ENCODE data around the gene PIMREG. TPM values are rescaled to one million over a fixed set of nuclear protein-coding genes. Genes with fewer than 3 reads are reported as not detected.

The PIMREG gene
- polyA plus RNA-seq, 1 donor (not counting 4 experiments of a cell fraction or from before 2014, with no cell fraction given), result 7.5 TPM

DNA sequence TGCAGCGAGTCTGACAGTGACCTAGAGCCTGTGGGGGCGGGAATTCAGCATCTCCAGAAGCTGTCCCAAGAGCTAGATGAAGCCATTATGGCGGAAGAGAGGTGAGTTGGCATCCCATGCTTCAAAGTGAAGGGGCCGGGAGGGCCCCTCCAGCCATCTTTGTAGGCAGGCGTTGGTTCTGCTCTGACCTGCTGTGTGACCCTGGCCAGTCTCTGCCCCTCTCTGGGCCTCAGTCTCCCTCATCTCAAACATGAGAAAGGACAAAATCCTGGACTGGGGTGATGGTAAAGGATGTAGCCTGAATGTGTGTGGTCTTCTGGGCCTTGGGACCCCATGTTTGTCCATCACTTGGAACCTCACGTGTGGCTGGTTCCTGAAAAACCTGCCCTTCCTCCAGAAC, 5.1 kb downstream of the PIMREG start:
- H3K27ac ChIP-seq (ENCODE audit: control insufficient read depth, insufficient read depth, low read length), result no peak overlapping the region
- peaks cover 6% of the 10 kb centered on the region for H3K4me1 ChIP-seq (ENCODE audit: control insufficient read depth, extremely low read depth, insufficient read depth, low read length)
- H3K4me2 ChIP-seq (ENCODE audit: control insufficient read depth, extremely low read depth, insufficient read depth, low read depth, low read length), result no peak overlapping the region
- H2AFZ ChIP-seq (ENCODE audit: control insufficient read depth, low read length), result no peak overlapping the region
- DNase-seq (ENCODE audit: low read depth, low spot score), result no peak
- dilution Hi-C loops (cut with MboI; ENCODE audit: extremely low pct_ligation_motif_present, low sequenced_read_pairs), result no loop called here
- H3K27me3 ChIP-seq (ENCODE audit: control insufficient read depth, extremely low read depth, insufficient read depth, low read length), result no peaks in the 10 kb centered on the region
- no peaks in the 10 kb centered on the region for H4K20me1 ChIP-seq (ENCODE audit: control insufficient read depth, extremely low read depth, insufficient read depth, low read length)
- H3K79me2 ChIP-seq (ENCODE audit: control insufficient read depth, insufficient read depth, low read length), result no peaks in the 10 kb centered on the region
- H3K9me3 ChIP-seq (ENCODE audit: control insufficient read depth, low read depth, low read length), result no peaks in the 10 kb centered on the region
- TF ChIP-seq, protein P1, sequence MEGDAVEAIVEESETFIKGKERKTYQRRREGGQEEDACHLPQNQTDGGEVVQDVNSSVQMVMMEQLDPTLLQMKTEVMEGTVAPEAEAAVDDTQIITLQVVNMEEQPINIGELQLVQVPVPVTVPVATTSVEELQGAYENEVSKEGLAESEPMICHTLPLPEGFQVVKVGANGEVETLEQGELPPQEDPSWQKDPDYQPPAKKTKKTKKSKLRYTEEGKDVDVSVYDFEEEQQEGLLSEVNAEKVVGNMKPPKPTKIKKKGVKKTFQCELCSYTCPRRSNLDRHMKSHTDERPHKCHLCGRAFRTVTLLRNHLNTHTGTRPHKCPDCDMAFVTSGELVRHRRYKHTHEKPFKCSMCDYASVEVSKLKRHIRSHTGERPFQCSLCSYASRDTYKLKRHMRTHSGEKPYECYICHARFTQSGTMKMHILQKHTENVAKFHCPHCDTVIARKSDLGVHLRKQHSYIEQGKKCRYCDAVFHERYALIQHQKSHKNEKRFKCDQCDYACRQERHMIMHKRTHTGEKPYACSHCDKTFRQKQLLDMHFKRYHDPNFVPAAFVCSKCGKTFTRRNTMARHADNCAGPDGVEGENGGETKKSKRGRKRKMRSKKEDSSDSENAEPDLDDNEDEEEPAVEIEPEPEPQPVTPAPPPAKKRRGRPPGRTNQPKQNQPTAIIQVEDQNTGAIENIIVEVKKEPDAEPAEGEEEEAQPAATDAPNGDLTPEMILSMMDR (optimal IDR thresholded peaks at IDR 0.05 in 1 of 3, IDR thresholded peaks at IDR 0.05 in 1 of 3, conservative IDR thresholded peaks at IDR 0.05 in 1 of 3; ENCODE audit: extremely low read depth in 1 of 3, insufficient read depth in 2 of 3, low read length in 3 of 3), result no peak
- TF ChIP-seq EZH2 (IDR thresholded peaks at IDR 0.05; ENCODE audit: low read length), result no peak
- H3K9ac ChIP-seq (ENCODE audit: control insufficient read depth, extremely low read depth, insufficient read depth, low read length), result no peak overlapping the region
- H3K4me3 ChIP-seq (ENCODE audit: control insufficient read depth in 2 of 3, extremely low read depth in 1 of 3, insufficient read depth in 2 of 3, low read depth in 1 of 3, low read length in 3 of 3), result no peak overlapping the region
- H3K9me1 ChIP-seq (ENCODE audit: control insufficient read depth, extremely low read depth, insufficient read depth, low read length), result no peaks in the 10 kb centered on the region
- peaks cover 3 to 12% of the 10 kb centered on the region in 2 experiments for H3K36me3 ChIP-seq (ENCODE audit: control insufficient read depth in 2 of 2, extremely low read depth in 1 of 2, insufficient read depth in 2 of 2, low read length in 2 of 2)
- no peak for FAIRE-seq

DNA sequence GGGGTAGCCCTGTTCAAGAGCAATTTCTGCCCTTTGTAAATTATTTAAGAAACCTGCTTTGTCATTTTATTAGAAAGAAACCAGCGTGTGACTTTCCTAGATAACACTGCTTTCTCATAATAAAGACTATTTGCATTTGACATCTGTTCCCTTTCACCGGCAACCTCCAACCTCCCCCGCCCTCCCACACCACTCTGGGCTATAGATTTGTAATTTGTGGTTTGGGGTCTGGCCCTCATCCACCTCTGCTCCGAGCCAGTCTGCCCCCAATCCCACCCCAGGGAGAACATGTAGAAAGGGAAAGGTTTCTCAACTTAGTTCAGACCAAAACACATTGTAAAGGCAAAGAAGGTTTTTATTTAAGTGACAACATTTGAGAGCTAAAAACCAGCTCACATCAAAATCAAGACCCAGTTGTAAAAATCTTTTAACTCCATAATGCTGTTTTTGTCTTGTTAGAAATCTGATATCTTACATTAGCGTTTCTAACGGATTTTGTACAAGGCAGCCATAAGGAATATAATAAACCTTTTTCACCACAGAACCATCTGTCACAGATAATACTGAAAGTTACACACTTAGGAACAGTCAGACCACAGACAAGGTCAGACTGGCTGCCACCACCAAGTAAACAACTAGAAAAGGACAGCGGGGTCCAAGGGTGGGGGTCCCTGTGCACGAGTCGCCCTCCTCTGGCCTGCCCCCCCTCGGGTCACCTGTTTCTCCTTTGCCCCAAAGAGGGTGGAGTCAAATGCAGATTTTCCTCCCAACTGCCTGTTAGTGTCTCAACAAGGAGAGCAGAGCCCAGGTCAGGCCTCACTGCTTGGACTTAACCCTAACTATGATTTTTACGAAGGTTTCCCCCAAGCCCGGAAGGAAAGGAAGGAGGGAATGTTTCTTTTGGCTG, 6.9 kb downstream of the PIMREG start:
- Histone ChIP-seq H3K9me3 (ENCODE audit: control insufficient read depth, low read depth, low read length) (no peaks in the 10 kb centered on the region), H3K36me3 (ENCODE audit: control insufficient read depth in 2 of 2, extremely low read depth in 1 of 2, insufficient read depth in 2 of 2, low read length in 2 of 2) (peaks cover 3 to 12% of the 10 kb centered on the region in 2 experiments), H4K20me1 (ENCODE audit: control insufficient read depth, extremely low read depth, insufficient read depth, low read length) (no peaks in the 10 kb centered on the region), H3K79me2 (ENCODE audit: control insufficient read depth, insufficient read depth, low read length) (no peaks in the 10 kb centered on the region), H3K4me3 (ENCODE audit: control insufficient read depth in 2 of 3, extremely low read depth in 1 of 3, insufficient read depth in 2 of 3, low read depth in 1 of 3, low read length in 3 of 3) (no peak overlapping the region), H3K27me3 (ENCODE audit: control insufficient read depth, extremely low read depth, insufficient read depth, low read length) (no peaks in the 10 kb centered on the region), H3K27ac (ENCODE audit: control insufficient read depth, insufficient read depth, low read length) (no peak overlapping the region), H3K4me1 (ENCODE audit: control insufficient read depth, extremely low read depth, insufficient read depth, low read length) (no peaks in the 10 kb centered on the region), H3K9me1 (ENCODE audit: control insufficient read depth, extremely low read depth, insufficient read depth, low read length) (no peaks in the 10 kb centered on the region), H2AFZ (ENCODE audit: control insufficient read depth, low read length) (no peak overlapping the region), H3K4me2 (ENCODE audit: control insufficient read depth, extremely low read depth, insufficient read depth, low read depth, low read length) (no peak overlapping the region), H3K9ac (ENCODE audit: control insufficient read depth, extremely low read depth, insufficient read depth, low read length) (no peak overlapping the region)
- TF ChIP-seq EZH2 (IDR thresholded peaks at IDR 0.05; ENCODE audit: low read length), result no peak
- TF ChIP-seq, protein P1 (optimal IDR thresholded peaks at IDR 0.05 in 1 of 3, IDR thresholded peaks at IDR 0.05 in 1 of 3, conservative IDR thresholded peaks at IDR 0.05 in 1 of 3; ENCODE audit: extremely low read depth in 1 of 3, insufficient read depth in 2 of 3, low read length in 3 of 3), result no peak
- FAIRE-seq (no peak), DNase-seq (ENCODE audit: low read depth, low spot score) (no peak)
- dilution Hi-C loops (cut with MboI; ENCODE audit: extremely low pct_ligation_motif_present, low sequenced_read_pairs), result no loop called here
